Heart left ventricle (tissue), 13 donors: ENCODE measurements around the gene CEP131.

ENCODE experiments used
- POLR2A ChIP-seq, 2 donors: fragments of 450-650 bp; IDR thresholded peaks; one replicate each; pipeline ENCODE4 v1.6.1; 2017; ENCODE audit warnings: antibody characterized with exemption in 2 of 2, mild to moderate bottlenecking in 2 of 2, moderate library complexity in 2 of 2
- TF ChIP-seq, protein P1 (sequence below), 12 donors: fragments of 200-600 bp; sonication (generic) in 4 of 12; IDR thresholded peaks; one replicate each; pipeline versions ENCODE4 v1.5.0 to v1.8.0; 2018 to 2022; ENCODE audit warnings: antibody characterized with exemption in 12 of 12, mild to moderate bottlenecking in 5 of 12
- donor health status: ischemic (EF 13 %, LVEDD 7.1; RV severe dilation, severe dysfunction).
- donor health status: DM: no; HTN: yes; CAD: no.
- donor health status: DM: no; HTN: no; CAD: no.
- donor health status: ischemic (EF 25% LVEDD 6.9; RV normal size, moderate dysfunction).
- donor health status: ischemic (EF 25% LVEDD 5.7; RV mildly dilated, moderate dysfunction).
- donor health status: ischemic (EF 35%, LVEDD 5.7; RV mildly dilated, moderate dysfunction).
- donor health status: nonischemic (EF 11% LVEDD 7.7; RV severe dilation, severe dysfunction).
- donor health status: DM: yes; HTN: yes; CAD: no.
- donor health status: PGD.
- donor health status: ischemic (EF 29% LVEDD 5.4; RV normal size, mild dysfunction).
- donor health status: nonischemic (EF 23%, LVEDD 6.1; RV moderate dilation, normal function).

- peak in 1 of 2 donors; percentile 12 for TF ChIP-seq POLR2A (IDR thresholded peaks at IDR 0.05)
- TF ChIP-seq, protein P1, sequence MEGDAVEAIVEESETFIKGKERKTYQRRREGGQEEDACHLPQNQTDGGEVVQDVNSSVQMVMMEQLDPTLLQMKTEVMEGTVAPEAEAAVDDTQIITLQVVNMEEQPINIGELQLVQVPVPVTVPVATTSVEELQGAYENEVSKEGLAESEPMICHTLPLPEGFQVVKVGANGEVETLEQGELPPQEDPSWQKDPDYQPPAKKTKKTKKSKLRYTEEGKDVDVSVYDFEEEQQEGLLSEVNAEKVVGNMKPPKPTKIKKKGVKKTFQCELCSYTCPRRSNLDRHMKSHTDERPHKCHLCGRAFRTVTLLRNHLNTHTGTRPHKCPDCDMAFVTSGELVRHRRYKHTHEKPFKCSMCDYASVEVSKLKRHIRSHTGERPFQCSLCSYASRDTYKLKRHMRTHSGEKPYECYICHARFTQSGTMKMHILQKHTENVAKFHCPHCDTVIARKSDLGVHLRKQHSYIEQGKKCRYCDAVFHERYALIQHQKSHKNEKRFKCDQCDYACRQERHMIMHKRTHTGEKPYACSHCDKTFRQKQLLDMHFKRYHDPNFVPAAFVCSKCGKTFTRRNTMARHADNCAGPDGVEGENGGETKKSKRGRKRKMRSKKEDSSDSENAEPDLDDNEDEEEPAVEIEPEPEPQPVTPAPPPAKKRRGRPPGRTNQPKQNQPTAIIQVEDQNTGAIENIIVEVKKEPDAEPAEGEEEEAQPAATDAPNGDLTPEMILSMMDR (IDR thresholded peaks at IDR 0.05), result no peak
Observed at GRCh38 chr17:81160306-81160705, 62.5 kb downstream of the CEP131 start.
